ENCODE measurements around the gene C9orf152. TPM values are rescaled to one million over a fixed set of nuclear protein-coding genes. Genes with fewer than 3 reads are reported as not detected.

The C9orf152 gene
- total RNA-seq, 4 donors from 2014 or later: 0.41 to 3.4 (median 0.81) TPM

DNA sequence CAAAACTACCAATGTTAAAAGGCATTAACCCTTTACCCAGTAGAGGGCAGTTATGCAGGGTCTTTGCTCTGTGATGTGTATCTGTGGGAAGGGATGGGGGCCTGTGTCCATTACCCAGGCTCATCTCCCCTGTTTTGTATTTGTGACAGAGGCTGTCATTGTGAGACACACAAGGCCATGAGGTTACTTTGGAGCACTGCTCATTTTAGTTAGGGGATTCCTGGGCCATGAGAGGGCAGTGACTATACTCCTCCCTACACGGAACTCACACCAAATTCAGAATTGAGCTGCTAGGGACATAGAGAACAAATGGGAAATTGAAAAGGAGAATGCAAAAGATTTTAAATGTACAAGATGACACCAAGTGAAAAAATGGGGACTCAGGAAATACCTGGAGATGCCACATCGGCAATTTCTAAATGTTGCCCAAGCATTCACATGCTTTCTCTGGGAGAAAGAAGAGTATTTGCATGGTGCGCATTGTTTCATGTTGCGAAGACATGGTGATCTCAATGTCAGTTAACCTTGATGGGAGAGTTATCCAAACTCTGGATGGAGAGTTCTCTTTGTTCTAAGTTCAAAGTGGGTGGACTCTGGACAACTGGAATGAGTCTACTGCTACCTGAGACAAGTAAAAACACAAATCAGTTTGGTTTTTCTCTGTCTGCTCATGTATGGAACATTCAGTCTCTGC lies 32.5 kb downstream of the C9orf152 start:
- no peak for TF ChIP-seq POLR2A (IDR thresholded peaks at IDR 0.05)
- TF ChIP-seq, protein P1, sequence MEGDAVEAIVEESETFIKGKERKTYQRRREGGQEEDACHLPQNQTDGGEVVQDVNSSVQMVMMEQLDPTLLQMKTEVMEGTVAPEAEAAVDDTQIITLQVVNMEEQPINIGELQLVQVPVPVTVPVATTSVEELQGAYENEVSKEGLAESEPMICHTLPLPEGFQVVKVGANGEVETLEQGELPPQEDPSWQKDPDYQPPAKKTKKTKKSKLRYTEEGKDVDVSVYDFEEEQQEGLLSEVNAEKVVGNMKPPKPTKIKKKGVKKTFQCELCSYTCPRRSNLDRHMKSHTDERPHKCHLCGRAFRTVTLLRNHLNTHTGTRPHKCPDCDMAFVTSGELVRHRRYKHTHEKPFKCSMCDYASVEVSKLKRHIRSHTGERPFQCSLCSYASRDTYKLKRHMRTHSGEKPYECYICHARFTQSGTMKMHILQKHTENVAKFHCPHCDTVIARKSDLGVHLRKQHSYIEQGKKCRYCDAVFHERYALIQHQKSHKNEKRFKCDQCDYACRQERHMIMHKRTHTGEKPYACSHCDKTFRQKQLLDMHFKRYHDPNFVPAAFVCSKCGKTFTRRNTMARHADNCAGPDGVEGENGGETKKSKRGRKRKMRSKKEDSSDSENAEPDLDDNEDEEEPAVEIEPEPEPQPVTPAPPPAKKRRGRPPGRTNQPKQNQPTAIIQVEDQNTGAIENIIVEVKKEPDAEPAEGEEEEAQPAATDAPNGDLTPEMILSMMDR (IDR thresholded peaks at IDR 0.05): no peak
- DNase-seq: no peak

DNA sequence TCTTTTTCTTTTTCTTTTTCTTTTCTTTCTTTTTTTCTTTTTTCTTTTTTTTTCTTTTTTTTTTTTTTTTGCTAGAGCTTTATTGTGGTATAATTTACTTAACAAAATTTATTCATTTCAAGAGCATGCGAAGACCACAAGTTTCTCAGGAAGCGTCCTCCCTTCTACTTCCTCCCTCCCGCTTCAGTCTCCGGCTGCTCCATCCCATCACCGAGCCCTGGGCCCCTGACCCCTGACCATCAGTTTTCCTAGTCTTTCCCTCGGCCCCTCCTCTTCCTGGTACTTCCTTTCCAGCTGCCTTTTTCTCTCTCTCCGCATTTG lies 34.7 kb downstream of the C9orf152 start:
- intact Hi-C loops (cut with DNase I): no loop called here
- Histone ChIP-seq H3K27ac (no peak overlapping the region), H3K27me3 (no peaks in the 10 kb centered on the region), H3K4me1 (no peaks in the 10 kb centered on the region), H3K36me3 (peaks cover 0 to 8% (median 0%) of the 10 kb centered on the region in 3 donors), H3K4me3 (no peak overlapping the region), H3K9me3 (no peaks in the 10 kb centered on the region)
- no peak for DNase-seq
- TF ChIP-seq POLR2A (IDR thresholded peaks at IDR 0.05): no peak
- TF ChIP-seq, protein P1 (IDR thresholded peaks at IDR 0.05): no peak
- WGBS, 2 donors: 47 to 49% methylated on average over 7 of the region's 7 CpGs

More for the DNA sequence above, 32.5 kb downstream of the C9orf152 start:
- Histone ChIP-seq H3K9me3 (no peaks in the 10 kb centered on the region), H3K4me1 (no peaks in the 10 kb centered on the region), H3K27ac (no peak overlapping the region), H3K27me3 (no peaks in the 10 kb centered on the region), H3K36me3 (no peaks in the 10 kb centered on the region), H3K4me3 (no peak overlapping the region)
- WGBS, 2 donors: 81 to 84% methylated on average over 4 of the region's 4 CpGs
- intact Hi-C loops (cut with DNase I): no loop called here

DNA sequence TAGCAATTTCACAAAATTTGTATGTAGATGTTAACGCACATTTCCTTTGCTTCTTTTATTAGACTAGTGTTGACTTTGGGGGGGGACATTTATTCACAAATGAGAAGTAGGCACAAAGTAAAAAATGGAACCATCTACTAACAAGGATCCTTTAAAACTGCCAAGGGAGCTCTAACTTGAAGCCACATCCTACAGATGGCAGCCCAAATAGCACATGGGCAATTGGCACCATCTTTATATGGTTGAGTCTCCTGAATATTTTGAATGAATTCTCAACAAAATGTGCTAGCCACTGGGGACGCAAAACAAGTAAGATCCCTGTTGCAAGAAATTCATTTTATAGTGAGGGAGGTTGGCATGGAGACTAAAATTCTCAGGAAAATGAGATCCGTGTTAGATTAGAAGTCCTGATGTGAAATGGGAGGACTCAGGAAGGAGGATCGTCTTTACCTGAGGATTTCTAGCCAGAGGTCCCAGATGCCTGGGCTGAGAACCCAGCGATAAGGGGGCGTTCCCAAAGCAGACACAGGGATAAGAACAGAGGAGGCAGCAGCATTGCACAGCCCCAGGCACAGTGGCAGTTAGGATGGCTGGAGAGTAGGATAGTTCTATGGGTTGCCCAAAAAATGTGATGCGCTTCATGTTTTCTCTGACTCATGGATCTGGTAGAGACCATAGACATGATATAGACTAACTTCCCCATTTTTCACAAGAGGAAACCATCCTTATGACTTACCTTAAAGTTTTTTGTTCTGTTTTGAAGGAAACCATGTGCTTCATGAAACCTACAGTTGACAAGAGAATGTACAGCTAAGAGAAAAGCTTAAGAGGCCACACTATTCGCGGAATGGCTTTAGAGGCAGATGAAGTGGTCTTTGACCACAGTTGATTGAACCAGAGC lies 37.4 kb downstream of the C9orf152 start:
- 79 to 86% methylated on average over 9 of the region's 9 CpGs for WGBS, 2 donors
- Histone ChIP-seq H3K36me3 (peaks cover 0 to 8% (median 0%) of the 10 kb centered on the region in 3 donors), H3K4me3 (no peak overlapping the region), H3K4me1 (no peaks in the 10 kb centered on the region), H3K27ac (no peak overlapping the region), H3K9me3 (no peaks in the 10 kb centered on the region), H3K27me3 (no peaks in the 10 kb centered on the region)
- DNase-seq: no peak
- intact Hi-C loops (cut with DNase I): no loop called here
- TF ChIP-seq, protein P1 (IDR thresholded peaks at IDR 0.05): no peak
- TF ChIP-seq POLR2A (IDR thresholded peaks at IDR 0.05): no peak

DNA sequence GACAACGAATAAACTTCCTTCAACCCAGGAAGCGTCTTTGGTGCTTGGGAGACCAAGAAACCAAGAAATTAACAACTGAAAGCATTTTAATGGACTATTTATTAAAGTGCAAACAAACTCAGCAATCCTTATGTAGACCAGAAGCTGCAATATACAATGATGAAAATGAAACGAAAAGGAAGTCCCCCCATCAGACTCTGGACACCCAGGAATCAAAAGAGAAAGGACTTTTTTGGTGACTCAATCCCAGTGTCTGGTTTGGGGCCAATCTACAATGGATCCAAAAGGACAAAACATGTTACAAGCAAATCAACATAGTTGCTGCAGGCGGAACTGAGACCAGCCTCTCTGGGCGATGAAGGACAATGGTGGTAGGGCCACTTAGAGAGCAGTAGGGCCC lies 39.5 kb downstream of the C9orf152 start:
- Histone ChIP-seq H3K36me3 (peaks cover 0 to 8% (median 0%) of the 10 kb centered on the region in 3 donors), H3K4me1 (no peaks in the 10 kb centered on the region), H3K27ac (no peak overlapping the region), H3K9me3 (no peaks in the 10 kb centered on the region), H3K27me3 (no peaks in the 10 kb centered on the region), H3K4me3 (no peak overlapping the region)
- intact Hi-C loops (cut with DNase I): no loop called here
- TF ChIP-seq POLR2A (IDR thresholded peaks at IDR 0.05): no peak
- TF ChIP-seq, protein P1 (IDR thresholded peaks at IDR 0.05): no peak
- DNase-seq: no peak
- WGBS, 2 donors: 73% methylated on average over 5 of the region's 5 CpGs

DNA sequence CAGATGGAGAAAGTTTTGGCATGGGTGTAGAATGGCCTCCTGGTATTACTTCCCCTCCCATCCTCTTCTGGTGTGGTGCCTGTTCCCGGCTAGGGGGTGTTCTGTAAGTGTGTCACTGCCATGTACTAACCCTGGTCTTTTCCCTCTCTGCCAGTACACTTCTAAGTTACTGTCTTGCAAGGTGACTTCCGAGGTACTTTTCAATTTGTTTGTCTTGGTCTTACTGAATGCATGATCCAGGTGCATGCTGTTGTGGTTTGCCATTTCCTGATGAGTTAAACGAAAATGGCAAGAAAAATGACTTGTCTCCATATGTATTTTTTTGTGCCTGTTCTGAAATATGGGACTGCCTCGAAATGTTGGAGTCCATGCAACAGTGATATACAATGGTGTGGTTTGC lies 46.0 kb downstream of the C9orf152 start:
- no peak for TF ChIP-seq POLR2A (IDR thresholded peaks at IDR 0.05)
- TF ChIP-seq, protein P1 (IDR thresholded peaks at IDR 0.05): no peak
- intact Hi-C loops (cut with DNase I): no loop called here
- H3K4me1 ChIP-seq: peaks cover 0 to 16% (median 10%) of the 10 kb centered on the region in 3 donors
- H3K36me3 ChIP-seq: no peaks in the 10 kb centered on the region
- no peaks in the 10 kb centered on the region for H3K27me3 ChIP-seq
- no peak overlapping the region for H3K4me3 ChIP-seq
- DNase-seq: no peak
- H3K27ac ChIP-seq: no peak overlapping the region
- no peaks in the 10 kb centered on the region for H3K9me3 ChIP-seq
- 49 to 60% methylated on average over 4 of the region's 4 CpGs for WGBS, 2 donors

Data from esophagus squamous epithelium (tissue), 5 donors.